OCI-LY1 (cell line): ENCODE data around the gene BTBD7.

Experiments used
- H2AFZ ChIP-seq: fragments of 200-600 bp; sonication (generic), shearing (Covaris generic); 2 replicates; pipeline ENCODE4 v1.6.0; 2014; ENCODE audit warnings: antibody characterized with exemption, mild to moderate bottlenecking, low read length
- H3F3A ChIP-seq: fragments of 200-600 bp; sonication (generic), shearing (Covaris generic); 2 replicates; pipeline ENCODE4 v1.6.0; 2014; ENCODE audit warnings: mild to moderate bottlenecking, antibody characterized with exemption, low read length, moderate library complexity; ENCODE audit not compliant: insufficient read depth
- H3K27ac ChIP-seq: fragments of 200-600 bp; sonication (generic); 2 replicates; pipeline ENCODE4 v1.5.1; 2014; ENCODE audit warnings: low read length, mixed run types, mild to moderate bottlenecking, low read depth; ENCODE audit not compliant: poor library complexity, severe bottlenecking
- H3K27me3 ChIP-seq: fragments of 200-600 bp; sonication (generic); 2 replicates; pipeline ENCODE4 v1.6.0; 2014; ENCODE audit warnings: antibody characterized with exemption, mild to moderate bottlenecking, low read length, moderate library complexity; ENCODE audit not compliant: insufficient read depth
- H3K36me3 ChIP-seq: fragments of 200-600 bp; sonication (generic); 2 replicates; pipeline ENCODE4 v1.6.1; 2014; ENCODE audit warnings: mild to moderate bottlenecking, antibody characterized with exemption, low read length, moderate library complexity, mixed read lengths; ENCODE audit not compliant: insufficient read depth
- H3K4me1 ChIP-seq: fragments of 200-600 bp; sonication (generic); 2 replicates; pipeline ENCODE4 v1.5.1; 2014; ENCODE audit warnings: mild to moderate bottlenecking, low read length, moderate library complexity; ENCODE audit not compliant: insufficient read depth, severe bottlenecking
- H3K4me2 ChIP-seq: fragments of 200-600 bp; sonication (generic), shearing (Covaris generic); 2 replicates; pipeline ENCODE4 v1.6.1; 2014; ENCODE audit warnings: low read length
- H3K4me3 ChIP-seq: fragments of 200-600 bp; sonication (generic); 2 replicates; pipeline ENCODE4 v1.5.1; 2014; ENCODE audit warnings: low read length, low read depth, mild to moderate bottlenecking, mixed read lengths; ENCODE audit not compliant: poor library complexity, severe bottlenecking
- H3K79me2 ChIP-seq: fragments of 200-600 bp; shearing (Covaris generic); 2 replicates; pipeline ENCODE4 v1.6.1; 2016; ENCODE audit warnings: mixed run types, low read length, mixed read lengths; ENCODE audit not compliant: insufficient read depth
- H3K9ac ChIP-seq: fragments of 200-600 bp; sonication (generic), shearing (Covaris generic); 2 replicates; pipeline ENCODE4 v1.6.1; 2014; ENCODE audit warnings: mild to moderate bottlenecking, low read length, mixed read lengths
- H3K9me2 ChIP-seq: fragments of 200-600 bp; sonication (generic), shearing (Covaris generic); 2 replicates; pipeline ENCODE4 v1.6.1; 2014; ENCODE audit warnings: low read depth, mild to moderate bottlenecking, low read length, mixed read lengths
- H3K9me3 ChIP-seq: fragments of 200-600 bp; shearing (Covaris generic); 2 replicates; pipeline ENCODE4 v1.6.1; 2014; ENCODE audit warnings: low read length, mixed read lengths
- H4K20me1 ChIP-seq: fragments of 200-600 bp; sonication (generic), shearing (Covaris generic); 2 replicates; pipeline ENCODE4 v1.6.0; 2016; ENCODE audit warnings: mild to moderate bottlenecking, low read length; ENCODE audit not compliant: insufficient read depth
- EZH2 ChIP-seq: fragments of 200-600 bp; sonication (generic), shearing (Covaris generic); IDR thresholded peaks from 2 replicates; pipeline ENCODE4 v1.8.0; 2017; ENCODE audit warnings: borderline replicate concordance, mixed run types, mild to moderate bottlenecking, antibody characterized with exemption, low read length, moderate library complexity, mixed read lengths
- TF ChIP-seq, protein P1 (sequence below): fragments of 200-600 bp; sonication (generic), shearing (Covaris generic); IDR thresholded peaks from 2 replicates; pipeline ENCODE4 v1.5.1; 2017; ENCODE audit warnings: mild to moderate bottlenecking, antibody characterized with exemption, low read length, moderate library complexity, mixed read lengths

BTBD7 gene

GRCh38 chr14:93343797-93344196 lies 11.0 kb upstream of the BTBD7 start:
- H3K27ac ChIP-seq, result no peak overlapping the region
- H3K9me3 ChIP-seq, result 0 out of 2 replicates have a peak, but pooled peaks cover 2% of the 10 kb centered on the region
- H4K20me1 ChIP-seq, result no peaks in the 10 kb centered on the region
- H3K4me3 ChIP-seq, result no peak overlapping the region
- no peaks in the 10 kb centered on the region for H3K27me3 ChIP-seq
- H3K9me2 ChIP-seq, result no peaks in the 10 kb centered on the region
- no peaks in the 10 kb centered on the region for H3K79me2 ChIP-seq
- no peak overlapping the region for H2AFZ ChIP-seq
- no peaks in the 10 kb centered on the region for H3K4me1 ChIP-seq
- no peak overlapping the region for H3K4me2 ChIP-seq
- no peaks in the 10 kb centered on the region for H3F3A ChIP-seq
- no peak for TF ChIP-seq EZH2
- TF ChIP-seq, protein P1, sequence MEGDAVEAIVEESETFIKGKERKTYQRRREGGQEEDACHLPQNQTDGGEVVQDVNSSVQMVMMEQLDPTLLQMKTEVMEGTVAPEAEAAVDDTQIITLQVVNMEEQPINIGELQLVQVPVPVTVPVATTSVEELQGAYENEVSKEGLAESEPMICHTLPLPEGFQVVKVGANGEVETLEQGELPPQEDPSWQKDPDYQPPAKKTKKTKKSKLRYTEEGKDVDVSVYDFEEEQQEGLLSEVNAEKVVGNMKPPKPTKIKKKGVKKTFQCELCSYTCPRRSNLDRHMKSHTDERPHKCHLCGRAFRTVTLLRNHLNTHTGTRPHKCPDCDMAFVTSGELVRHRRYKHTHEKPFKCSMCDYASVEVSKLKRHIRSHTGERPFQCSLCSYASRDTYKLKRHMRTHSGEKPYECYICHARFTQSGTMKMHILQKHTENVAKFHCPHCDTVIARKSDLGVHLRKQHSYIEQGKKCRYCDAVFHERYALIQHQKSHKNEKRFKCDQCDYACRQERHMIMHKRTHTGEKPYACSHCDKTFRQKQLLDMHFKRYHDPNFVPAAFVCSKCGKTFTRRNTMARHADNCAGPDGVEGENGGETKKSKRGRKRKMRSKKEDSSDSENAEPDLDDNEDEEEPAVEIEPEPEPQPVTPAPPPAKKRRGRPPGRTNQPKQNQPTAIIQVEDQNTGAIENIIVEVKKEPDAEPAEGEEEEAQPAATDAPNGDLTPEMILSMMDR, result no peak
- H3K36me3 ChIP-seq, result no peaks in the 10 kb centered on the region
- no peak overlapping the region for H3K9ac ChIP-seq

GRCh38 chr14:93343266-93343665 lies 10.4 kb upstream of the BTBD7 start:
- no peaks in the 10 kb centered on the region for H3K79me2 ChIP-seq
- TF ChIP-seq EZH2, result no peak
- TF ChIP-seq, protein P1, result no peak
- H3F3A ChIP-seq, result no peaks in the 10 kb centered on the region
- H3K27me3 ChIP-seq, result no peaks in the 10 kb centered on the region
- no peak overlapping the region for H3K9ac ChIP-seq
- H3K9me3 ChIP-seq, result 0 out of 2 replicates have a peak, but pooled peaks cover 2% of the 10 kb centered on the region
- no peak overlapping the region for H3K4me3 ChIP-seq
- H3K27ac ChIP-seq, result no peak overlapping the region
- no peak overlapping the region for H3K4me2 ChIP-seq
- no peaks in the 10 kb centered on the region for H3K36me3 ChIP-seq
- H2AFZ ChIP-seq, result no peak overlapping the region
- no peaks in the 10 kb centered on the region for H3K9me2 ChIP-seq
- no peaks in the 10 kb centered on the region for H3K4me1 ChIP-seq
- H4K20me1 ChIP-seq, result no peaks in the 10 kb centered on the region

DNA sequence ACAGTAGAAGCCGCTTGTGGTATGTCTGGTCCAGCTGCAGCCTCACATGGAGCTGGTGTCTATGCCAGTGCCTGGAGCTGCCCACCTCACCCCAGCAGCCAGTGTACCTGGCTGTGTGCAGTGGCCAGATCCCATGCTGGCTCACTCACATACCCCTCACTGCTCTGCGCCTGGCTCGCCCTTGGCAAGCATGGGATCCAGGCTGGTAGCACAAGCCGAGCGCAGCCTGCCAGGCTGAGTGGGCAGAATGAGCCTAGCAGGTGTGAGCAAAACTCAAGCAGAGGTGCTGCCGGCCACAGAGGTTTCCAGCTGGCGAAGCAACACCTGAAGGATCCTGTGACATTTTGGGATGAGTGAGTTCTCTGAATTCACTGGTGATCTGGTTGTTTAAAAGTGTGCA lies 5.0 kb upstream of the BTBD7 start:
- no peak overlapping the region for H3K4me2 ChIP-seq
- H3K9ac ChIP-seq, result no peak overlapping the region
- no peak overlapping the region for H3K4me3 ChIP-seq
- H3K27ac ChIP-seq, result no peak overlapping the region
- 0 out of 2 replicates have a peak, but pooled peaks cover 9% of the 10 kb centered on the region for H3K9me3 ChIP-seq
- H2AFZ ChIP-seq, result no peak overlapping the region
- peaks cover 10% of the 10 kb centered on the region for H3K4me1 ChIP-seq
- H4K20me1 ChIP-seq, result no peaks in the 10 kb centered on the region
- H3K79me2 ChIP-seq, result no peaks in the 10 kb centered on the region
- 0 out of 2 replicates have a peak, but pooled peaks cover 4% of the 10 kb centered on the region for H3K36me3 ChIP-seq
- no peaks in the 10 kb centered on the region for H3K9me2 ChIP-seq
- H3F3A ChIP-seq, result no peaks in the 10 kb centered on the region
- TF ChIP-seq, protein P1, result no peak
- TF ChIP-seq EZH2, result no peak
- H3K27me3 ChIP-seq, result no peaks in the 10 kb centered on the region
